ENCODE measurements around the gene FAM20A.

The FAM20A gene

GRCh38 chr17:68624381-68624780, 23.2 kb upstream of the FAM20A start:
- Histone ChIP-seq H3K4me3 (ENCODE audit: low read length, poor library complexity, severe bottlenecking) (no peak overlapping the region), H3K9ac (ENCODE audit: low read depth, low read length, poor library complexity, severe bottlenecking) (no peak overlapping the region), H4K20me1 (ENCODE audit: insufficient read depth, low read length, poor library complexity, severe bottlenecking) (no peaks in the 10 kb centered on the region), H3K4me1 (ENCODE audit: insufficient read depth, low read length, poor library complexity, severe bottlenecking) (no peaks in the 10 kb centered on the region), H3K9me2 (replicated peaks; ENCODE audit: low read depth, low read length) (no peaks in the 10 kb centered on the region), H3K4me2 (ENCODE audit: low read depth, low read length, poor library complexity, severe bottlenecking) (no peak overlapping the region), H2AFZ (ENCODE audit: low read length) (no peak overlapping the region), H3K9me3 (ENCODE audit: insufficient read depth, low read depth, low read length) (no peaks in the 10 kb centered on the region), H3K36me3 (ENCODE audit: insufficient read depth, low read length) (no peaks in the 10 kb centered on the region), H3K79me2 (ENCODE audit: insufficient read depth, low read length) (no peaks in the 10 kb centered on the region), H3F3A (ENCODE audit: low read depth) (no peaks in the 10 kb centered on the region), H3K27me3 (ENCODE audit: insufficient read depth, low read length, poor library complexity, severe bottlenecking) (no peaks in the 10 kb centered on the region)
- TF ChIP-seq CTCF (conservative IDR thresholded peaks at IDR 0.05; ENCODE audit: low read length) (no peak), EZH2phosphoT487 (IDR thresholded peaks at IDR 0.05; ENCODE audit: borderline replicate concordance) (no peak)

GRCh38 chr17:68623811-68624210, 22.6 kb upstream of the FAM20A start:
- no peaks in the 10 kb centered on the region for H4K20me1 ChIP-seq (ENCODE audit: insufficient read depth, low read length, poor library complexity, severe bottlenecking)
- H3K9me2 ChIP-seq (replicated peaks; ENCODE audit: low read depth, low read length), result no peaks in the 10 kb centered on the region
- H3K27me3 ChIP-seq (ENCODE audit: insufficient read depth, low read length, poor library complexity, severe bottlenecking), result no peaks in the 10 kb centered on the region
- H3K79me2 ChIP-seq (ENCODE audit: insufficient read depth, low read length), result no peaks in the 10 kb centered on the region
- no peaks in the 10 kb centered on the region for H3K9me3 ChIP-seq (ENCODE audit: insufficient read depth, low read depth, low read length)
- H3K36me3 ChIP-seq (ENCODE audit: insufficient read depth, low read length), result no peaks in the 10 kb centered on the region
- no peaks in the 10 kb centered on the region for H3K4me1 ChIP-seq (ENCODE audit: insufficient read depth, low read length, poor library complexity, severe bottlenecking)
- TF ChIP-seq CTCF (conservative IDR thresholded peaks at IDR 0.05; ENCODE audit: low read length), result no peak
- no peak overlapping the region for H3K9ac ChIP-seq (ENCODE audit: low read depth, low read length, poor library complexity, severe bottlenecking)
- H3K4me3 ChIP-seq (ENCODE audit: low read length, poor library complexity, severe bottlenecking), result no peak overlapping the region
- H3K4me2 ChIP-seq (ENCODE audit: low read depth, low read length, poor library complexity, severe bottlenecking), result no peak overlapping the region
- H2AFZ ChIP-seq (ENCODE audit: low read length), result no peak overlapping the region
- no peaks in the 10 kb centered on the region for H3F3A ChIP-seq (ENCODE audit: low read depth)

DNA sequence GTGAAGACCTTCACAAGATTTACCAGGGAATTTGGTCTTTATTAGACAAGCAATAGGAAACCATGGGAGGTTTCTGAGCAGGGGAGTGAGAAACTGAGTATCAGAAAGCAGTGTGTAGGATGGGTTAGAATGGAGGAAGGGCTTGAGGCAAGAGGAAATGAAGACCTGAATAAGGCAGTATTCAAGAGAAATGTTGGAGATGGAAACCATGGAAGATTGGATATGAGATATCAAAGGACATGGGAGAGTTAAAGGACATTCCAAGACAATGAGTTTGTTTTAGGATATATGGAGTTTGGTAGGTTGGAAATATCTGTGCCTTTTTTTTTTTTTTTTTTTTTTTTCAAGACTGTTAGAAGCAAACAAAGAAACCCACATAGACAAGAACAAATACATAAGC, 21.3 kb upstream of the FAM20A start:
- no peaks in the 10 kb centered on the region; the same call in 1 of the 2 replicates for H3K9me3 ChIP-seq (ENCODE audit: insufficient read depth, low read depth, low read length)
- no peak overlapping the region for H2AFZ ChIP-seq (ENCODE audit: low read length)
- H3K79me2 ChIP-seq (ENCODE audit: insufficient read depth, low read length), result no peaks in the 10 kb centered on the region
- H3K4me1 ChIP-seq (ENCODE audit: insufficient read depth, low read length, poor library complexity, severe bottlenecking), result no peaks in the 10 kb centered on the region
- H3F3A ChIP-seq (ENCODE audit: low read depth), result no peaks in the 10 kb centered on the region
- H3K27me3 ChIP-seq (ENCODE audit: insufficient read depth, low read length, poor library complexity, severe bottlenecking), result no peaks in the 10 kb centered on the region
- no peak overlapping the region for H3K4me3 ChIP-seq (ENCODE audit: low read length, poor library complexity, severe bottlenecking)
- H3K9ac ChIP-seq (ENCODE audit: low read depth, low read length, poor library complexity, severe bottlenecking), result no peak overlapping the region
- no peaks in the 10 kb centered on the region for H3K36me3 ChIP-seq (ENCODE audit: insufficient read depth, low read length)
- no peaks in the 10 kb centered on the region for H3K9me2 ChIP-seq (replicated peaks; ENCODE audit: low read depth, low read length)
- no peak overlapping the region for H3K4me2 ChIP-seq (ENCODE audit: low read depth, low read length, poor library complexity, severe bottlenecking)
- TF ChIP-seq CTCF (conservative IDR thresholded peaks at IDR 0.05; ENCODE audit: low read length), result no peak
- no peak for TF ChIP-seq EZH2phosphoT487 (IDR thresholded peaks at IDR 0.05; ENCODE audit: borderline replicate concordance)
- no peaks in the 10 kb centered on the region for H4K20me1 ChIP-seq (ENCODE audit: insufficient read depth, low read length, poor library complexity, severe bottlenecking)
